Dermis blood vessel endothelial cell (primary cell): Measurements from ENCODE around the gene MYL4. TPM values are rescaled to one million over a fixed set of nuclear protein-coding genes. Genes with fewer than 3 reads are reported as not detected.
"Not testable (repeated sequence)": the region's sequence is repeated elsewhere in the genome, so short reads cannot be mapped to it uniquely, and the experiment has no call there.

Experiments
- DNase-seq: peaks from one replicate; pipeline ENCODE4 v3.0.0; 2010
- total RNA-seq: library from RNA; depleted of rRNA; stranded (reverse); fragments of >200 nt; gene quantifications from 2 replicates; pipeline ENCODE4 v1.2.3, GENCODE V29; 2014

Gene MYL4
- total RNA-seq, 1 donor from 2014 or later = 1.5 TPM

GRCh38 chr17:47243737-47244598, 34.8 kb downstream of the MYL4 start:
- no peak for DNase-seq

- DNase-seq = no peak
These were observed 35.5 kb downstream of the MYL4 start for GRCh38 chr17:47244697-47245096.

DNA sequence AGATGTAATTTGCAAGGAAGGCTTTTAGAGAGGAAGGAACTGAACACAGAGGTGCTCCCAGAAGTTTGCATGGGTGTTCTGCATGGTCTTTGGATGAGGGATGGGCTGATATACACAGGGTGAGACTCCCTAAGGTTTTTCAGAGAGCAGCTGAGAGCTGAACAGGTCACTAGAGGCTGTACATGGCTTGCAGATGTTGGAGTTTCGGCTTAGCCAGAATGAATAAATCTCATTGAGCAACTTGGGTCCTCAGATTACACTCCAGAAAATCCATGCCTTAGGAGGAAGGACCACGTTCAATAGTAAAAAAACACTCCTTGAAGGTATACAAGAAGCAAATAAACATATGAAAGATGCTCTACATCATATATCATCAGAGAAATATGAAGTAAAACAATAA, 37.0 kb downstream of the MYL4 start:
- DNase-seq = no peak

GRCh38 chr17:47250855-47251254, 41.7 kb downstream of the MYL4 start:
- no peak for DNase-seq

- no peak for DNase-seq
These were observed 42.3 kb downstream of the MYL4 start for GRCh38 chr17:47251421-47251940.

GRCh38 chr17:47252209-47252608, 43.1 kb downstream of the MYL4 start:
- no peak for DNase-seq

- DNase-seq = no peak
These were observed 43.8 kb downstream of the MYL4 start for GRCh38 chr17:47252766-47253512.

GRCh38 chr17:47253541-47254402, 44.6 kb downstream of the MYL4 start, which contains the start of gene ITGB3:
Gene ITGB3 (plus strand): TSS chr17:47253827. CDS start chr17:47253862, 35 bp downstream.
- DNase-seq = peak; percentile 90

- peak; percentile 12 for DNase-seq
These were observed 45.3 kb downstream of the MYL4 start for GRCh38 chr17:47254403-47254943.

DNA sequence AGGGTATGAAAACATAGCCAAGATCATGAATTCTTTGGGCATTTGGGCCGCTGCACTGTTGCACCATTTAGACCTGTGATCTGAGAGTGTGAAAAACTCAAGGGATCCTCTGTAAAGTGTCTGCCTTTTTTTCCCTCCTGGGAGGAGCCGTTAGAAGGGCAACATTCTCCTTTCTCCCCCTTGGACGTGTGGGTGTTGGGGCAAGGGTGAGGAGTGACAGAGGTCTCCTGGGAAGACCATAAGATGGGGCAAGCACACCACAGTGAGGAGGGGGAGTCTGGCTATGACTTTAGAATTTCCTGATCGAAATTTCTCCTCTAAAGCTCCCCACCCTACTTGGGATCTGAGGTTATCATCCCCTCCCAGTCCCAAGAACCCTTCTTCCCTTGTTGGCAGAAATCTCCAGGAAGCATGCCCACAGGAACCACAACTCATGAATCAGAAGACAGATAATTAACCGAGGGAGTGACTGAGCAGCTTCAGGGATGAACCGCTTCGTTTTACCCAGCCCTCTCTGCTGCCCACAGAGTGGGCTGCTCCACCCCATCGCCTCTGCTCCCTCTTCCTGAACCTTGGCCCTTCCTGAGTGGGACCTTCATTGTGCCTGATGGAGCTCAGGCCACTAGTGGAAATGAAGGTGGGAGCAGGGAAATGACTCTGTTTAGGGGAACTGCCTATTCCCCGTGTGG, 48.6 kb downstream of the MYL4 start:
- DNase-seq = peak; percentile 58

- DNase-seq = peak; percentile 74
These were observed 53.4 kb downstream of the MYL4 start for GRCh38 chr17:47262586-47262985.

- no peak for DNase-seq
These were observed 55.0 kb downstream of the MYL4 start for GRCh38 chr17:47264166-47264565.

DNA sequence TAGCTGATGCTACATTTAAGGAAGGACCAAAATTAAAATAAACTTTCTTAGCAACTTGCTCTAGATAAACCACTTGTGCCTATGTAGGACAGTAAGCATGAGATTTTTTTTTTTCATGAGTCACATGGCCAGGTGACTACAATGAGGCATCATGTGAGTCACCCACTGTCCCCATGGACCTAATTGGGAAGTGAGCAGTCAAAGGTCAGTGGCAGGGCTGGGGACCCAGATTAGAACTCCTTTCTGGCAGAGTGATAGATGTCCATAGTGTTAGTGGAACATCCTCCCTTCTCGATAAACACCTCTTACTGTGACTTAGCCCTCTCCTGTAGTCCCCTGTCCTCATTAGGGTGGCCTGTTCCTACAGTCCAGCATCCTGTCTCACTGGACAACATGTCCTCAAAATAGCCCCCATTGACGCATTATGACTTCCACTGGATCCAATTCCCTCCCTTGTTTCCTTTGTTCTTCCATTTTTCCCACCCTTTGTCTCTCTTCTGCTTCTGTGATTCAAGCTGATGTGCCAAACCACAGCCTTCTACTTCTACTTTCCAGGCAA, 56.9 kb downstream of the MYL4 start:
- DNase-seq = peak; percentile 71

- no peak for DNase-seq
These were observed 57.6 kb downstream of the MYL4 start for GRCh38 chr17:47266782-47267181.

DNA sequence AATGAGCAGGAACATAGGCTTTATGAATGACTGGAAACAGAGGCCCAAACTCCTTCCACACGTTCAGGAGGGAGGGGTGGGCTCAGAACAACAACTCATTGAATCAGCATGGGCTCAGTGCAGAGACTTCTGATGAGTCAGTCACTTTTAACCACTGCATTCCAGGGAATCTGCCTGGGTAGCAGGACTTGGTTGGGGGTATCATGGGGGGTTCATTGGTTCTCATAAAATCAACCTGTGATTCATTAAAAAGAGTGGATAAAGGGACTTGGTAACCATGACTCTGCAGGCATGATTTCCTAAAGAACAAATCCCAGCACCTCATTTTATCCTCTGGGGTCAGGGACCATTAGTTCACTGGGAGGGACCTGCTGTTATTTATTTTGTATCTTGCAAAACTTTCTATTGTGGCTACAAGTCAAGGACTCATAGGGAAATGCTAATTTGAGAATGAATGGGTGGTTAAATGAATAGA, 58.2 kb downstream of the MYL4 start:
- DNase-seq = peak; percentile 30

GRCh38 chr17:47268964-47269363, 59.8 kb downstream of the MYL4 start:
- DNase-seq = not testable (repeated sequence)

DNA sequence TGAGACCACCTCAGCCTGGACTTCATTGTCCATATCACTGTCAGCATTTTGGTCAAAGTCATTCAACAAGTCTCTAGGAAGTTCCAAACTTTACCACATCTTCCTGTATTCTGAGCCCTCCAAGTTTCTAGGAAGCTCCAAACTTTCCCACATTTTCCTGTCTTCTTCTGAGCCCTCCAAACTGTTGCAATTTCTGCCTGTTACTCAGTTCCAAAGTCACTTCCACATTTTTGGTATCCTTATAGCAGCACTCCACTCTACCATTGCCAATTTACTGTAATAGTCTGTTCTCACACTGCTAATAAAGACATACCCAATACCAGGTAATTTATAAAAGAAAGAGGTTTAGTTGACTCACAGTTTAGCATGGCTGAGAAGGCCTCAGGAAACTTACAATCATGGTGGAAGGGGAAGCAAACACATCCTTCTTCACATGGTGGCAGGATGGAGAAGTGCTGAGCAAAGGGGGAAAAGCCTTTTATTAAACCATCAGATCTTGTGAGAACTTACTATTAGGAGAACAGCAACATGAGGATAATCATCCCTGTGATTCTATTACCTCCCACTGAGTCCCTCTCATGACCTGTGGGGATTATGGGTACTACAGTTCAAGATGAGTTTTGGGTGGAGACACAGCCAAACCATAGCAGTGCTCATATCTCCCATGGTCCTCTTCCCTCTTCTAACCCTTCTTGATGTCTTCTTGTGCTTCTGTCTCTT, 60.6 kb downstream of the MYL4 start:
- DNase-seq = not testable (repeated sequence)

- no peak for DNase-seq
These were observed 62.0 kb downstream of the MYL4 start for GRCh38 chr17:47270946-47271705.

DNA sequence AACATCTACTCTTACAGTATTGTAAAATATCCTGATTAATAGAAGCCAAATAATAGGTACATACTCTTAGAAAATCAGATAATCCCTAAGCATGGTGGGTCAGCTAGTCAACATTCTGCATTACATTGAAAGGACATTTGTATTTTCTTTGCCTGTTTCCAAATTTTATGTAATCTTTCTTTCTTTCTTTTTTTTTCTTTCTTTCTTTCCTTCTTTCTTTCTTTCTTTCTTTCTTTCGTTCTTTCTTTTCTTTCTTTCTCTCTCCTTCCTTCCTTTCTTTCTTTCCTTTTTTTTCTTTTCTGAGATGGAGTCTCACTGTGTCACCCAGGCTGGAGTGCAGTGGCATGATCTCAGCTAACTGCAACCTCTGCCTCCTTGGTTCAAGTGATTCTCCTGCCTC, 63.3 kb downstream of the MYL4 start:
- DNase-seq = no peak

DNA sequence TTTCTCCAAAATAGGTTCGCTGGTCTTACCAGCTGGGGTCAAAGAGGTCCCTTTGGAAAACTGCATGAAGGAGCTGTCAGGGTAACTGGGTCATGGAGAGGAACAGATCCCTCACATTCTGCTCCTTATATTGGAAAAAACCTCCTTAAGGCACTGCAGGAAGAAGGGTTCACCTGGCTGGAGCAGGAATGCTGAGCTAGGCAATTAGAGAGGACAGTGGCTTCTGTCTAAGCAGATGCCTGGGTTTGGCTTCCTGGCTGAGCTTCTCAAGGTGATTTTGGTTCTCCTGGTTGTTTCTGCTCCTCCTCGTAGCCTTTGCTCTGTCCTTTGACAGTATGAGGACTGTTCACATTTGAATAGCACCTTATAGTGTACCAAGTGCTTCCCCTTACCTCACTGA, 64.1 kb downstream of the MYL4 start:
- DNase-seq = no peak
